Breast epithelium (tissue), 4 donors: ENCODE measurements around the gene UST. TPM values are rescaled to one million over a fixed set of nuclear protein-coding genes. Genes with fewer than 3 reads are reported as not detected.

Experiments
- DNase-seq, 2 donors: peaks; one replicate each; pipeline ENCODE4 v3.0.0-alpha.2; 2019; ENCODE audit warnings: low spot score in 2 of 2
- H3K27ac ChIP-seq, 2 donors: fragments of 200-600 bp; sonication (generic) in 1 of 2; one replicate each; pipeline ENCODE4 v1.5.1; 2016 to 2019; ENCODE audit warnings: mild to moderate bottlenecking in 1 of 2
- H3K27me3 ChIP-seq, 2 donors: fragments of 200-600 bp; sonication (generic) in 1 of 2; one replicate each; pipeline versions ENCODE4 v1.5.1 to v1.6.0; 2017 to 2019; ENCODE audit warnings: control low read depth in 1 of 2, mild to moderate bottlenecking in 1 of 2
- H3K36me3 ChIP-seq: fragments of 200-600 bp; one replicate; pipeline ENCODE4 v1.5.1; 2019
- H3K4me1 ChIP-seq, 2 donors: fragments of 200-600 bp; sonication (generic); one replicate each; pipeline ENCODE4 v1.5.1; 2016 to 2019; ENCODE audit warnings: control low read depth in 1 of 2
- H3K4me3 ChIP-seq, 3 donors: fragments of 200-600 bp; sonication (generic); 1 replicate in 2 of 3; 2 replicates in 1 of 3; pipeline ENCODE4 v1.5.1; 2016 to 2019; ENCODE audit warnings: mild to moderate bottlenecking in 3 of 3, moderate library complexity in 2 of 3
- H3K9me3 ChIP-seq, 2 donors: fragments of 200-600 bp; sonication (generic) in 1 of 2; one replicate each; pipeline ENCODE4 v1.5.1; 2016 to 2019; ENCODE audit warnings: control low read depth in 1 of 2
- POLR2A ChIP-seq: fragments of 450-650 bp; IDR thresholded peaks from one replicate; pipeline ENCODE4 v1.6.1; 2016; ENCODE audit warnings: antibody characterized with exemption, mild to moderate bottlenecking, moderate library complexity
- POLR2AphosphoS5 ChIP-seq, 3 donors: sonication (generic); formaldehyde crosslinking; IDR thresholded peaks; one replicate each; pipeline ENCODE4 v1.6.1; 2017; ENCODE audit warnings: antibody characterized with exemption in 3 of 3
- intact Hi-C: fragments of 100-400 bp; cut with DNase I; formaldehyde crosslinking; loops from one replicate; pipeline ENCODE4 v1.15.1; 2023; ENCODE audit warnings: low total_unique reads
- total RNA-seq, 3 donors: library from RNA; depleted of rRNA; stranded (reverse); fragments of >200 nt; gene quantifications; one replicate each; pipeline ENCODE4 v1.1.0, GENCODE V29; 2016
- TF ChIP-seq, protein P1 (sequence below), 3 donors: fragments of 450-650 bp; IDR thresholded peaks; one replicate each; pipeline ENCODE4 v1.5.1; 2016 to 2017; ENCODE audit warnings: antibody characterized with exemption in 3 of 3, mild to moderate bottlenecking in 3 of 3, moderate library complexity in 3 of 3

Gene UST
- total RNA-seq, 3 donors from 2014 or later, result 10.5 to 28.8 (median 13.2) TPM

DNA sequence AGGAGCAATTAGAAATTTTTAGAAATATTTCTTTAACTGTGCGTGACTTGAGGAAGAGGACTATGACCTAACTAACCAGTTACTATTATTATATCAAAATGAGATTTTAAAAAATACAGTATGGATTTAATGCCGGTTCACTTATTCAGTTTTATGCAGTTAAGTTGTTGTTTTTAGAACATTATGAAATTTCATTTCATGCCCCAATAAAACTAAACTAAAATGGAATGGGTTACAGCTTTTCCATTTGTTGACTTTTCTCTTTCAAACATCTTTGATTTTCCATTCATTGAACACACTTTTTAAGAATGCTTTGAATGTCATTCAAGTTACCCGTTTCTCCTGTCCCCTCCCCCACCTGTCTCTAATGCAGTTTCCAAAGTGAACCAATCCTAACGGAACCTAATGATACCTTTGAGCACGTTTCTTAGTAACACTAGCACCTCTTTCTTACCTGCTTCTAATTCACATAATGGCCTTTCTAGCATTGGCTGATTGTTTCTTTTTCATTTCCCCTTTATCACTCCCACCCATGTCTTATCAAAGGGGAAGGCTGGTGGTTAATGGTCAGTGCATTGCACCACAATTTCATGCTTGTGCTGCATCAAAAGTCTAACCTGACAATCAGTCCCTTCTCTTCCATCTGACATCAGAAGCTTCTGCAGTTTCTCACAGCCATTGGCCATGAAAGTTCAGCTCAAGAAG is 308.5 kb downstream of the UST start:
- no peak for TF ChIP-seq POLR2AphosphoS5 (IDR thresholded peaks at IDR 0.05)
- TF ChIP-seq POLR2A, result no peak
- TF ChIP-seq, protein P1, sequence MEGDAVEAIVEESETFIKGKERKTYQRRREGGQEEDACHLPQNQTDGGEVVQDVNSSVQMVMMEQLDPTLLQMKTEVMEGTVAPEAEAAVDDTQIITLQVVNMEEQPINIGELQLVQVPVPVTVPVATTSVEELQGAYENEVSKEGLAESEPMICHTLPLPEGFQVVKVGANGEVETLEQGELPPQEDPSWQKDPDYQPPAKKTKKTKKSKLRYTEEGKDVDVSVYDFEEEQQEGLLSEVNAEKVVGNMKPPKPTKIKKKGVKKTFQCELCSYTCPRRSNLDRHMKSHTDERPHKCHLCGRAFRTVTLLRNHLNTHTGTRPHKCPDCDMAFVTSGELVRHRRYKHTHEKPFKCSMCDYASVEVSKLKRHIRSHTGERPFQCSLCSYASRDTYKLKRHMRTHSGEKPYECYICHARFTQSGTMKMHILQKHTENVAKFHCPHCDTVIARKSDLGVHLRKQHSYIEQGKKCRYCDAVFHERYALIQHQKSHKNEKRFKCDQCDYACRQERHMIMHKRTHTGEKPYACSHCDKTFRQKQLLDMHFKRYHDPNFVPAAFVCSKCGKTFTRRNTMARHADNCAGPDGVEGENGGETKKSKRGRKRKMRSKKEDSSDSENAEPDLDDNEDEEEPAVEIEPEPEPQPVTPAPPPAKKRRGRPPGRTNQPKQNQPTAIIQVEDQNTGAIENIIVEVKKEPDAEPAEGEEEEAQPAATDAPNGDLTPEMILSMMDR (IDR thresholded peaks at IDR 0.05), result no peak
- Histone ChIP-seq H3K27ac (no peak overlapping the region), H3K4me3 (no peak overlapping the region), H3K9me3 (no peaks in the 10 kb centered on the region), H3K4me1 (no peaks in the 10 kb centered on the region), H3K27me3 (no peaks in the 10 kb centered on the region), H3K36me3 (no peaks in the 10 kb centered on the region)
- no peak for DNase-seq
- intact Hi-C loops, result no loop called here

DNA sequence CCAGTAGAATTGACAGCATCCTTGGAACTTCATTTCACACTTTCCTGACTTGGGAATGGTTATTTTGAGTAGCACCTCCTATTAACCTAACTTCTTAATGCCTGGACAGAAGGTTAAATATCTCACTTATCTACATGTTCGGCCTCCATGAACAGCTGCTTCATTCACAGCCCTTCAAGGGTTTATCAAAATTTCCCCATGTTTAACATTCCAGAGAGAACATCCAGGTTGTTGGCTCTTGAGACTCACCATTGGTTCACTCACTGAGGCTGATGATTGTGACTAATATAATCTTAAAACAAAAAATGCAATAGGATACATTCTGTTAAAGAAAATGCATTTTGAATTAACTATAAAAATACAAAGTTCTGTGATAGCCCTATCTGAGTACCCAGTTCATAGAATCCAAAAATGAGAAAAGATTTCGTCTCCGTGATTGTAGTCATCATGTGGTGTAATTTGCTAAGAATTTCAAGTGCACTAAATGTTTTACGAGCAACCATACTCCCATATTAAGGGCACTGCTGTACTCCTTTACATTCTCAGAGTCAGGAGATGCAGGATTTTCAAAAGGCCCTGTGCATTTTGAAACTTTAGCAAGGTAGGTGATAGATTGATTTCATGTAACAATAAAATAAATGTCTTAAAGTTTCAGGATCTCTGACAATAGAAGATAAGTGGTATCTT is 310.1 kb downstream of the UST start:
- Histone ChIP-seq H3K27me3 (no peaks in the 10 kb centered on the region), H3K27ac (no peak overlapping the region), H3K9me3 (no peaks in the 10 kb centered on the region), H3K4me3 (no peak overlapping the region), H3K4me1 (no peaks in the 10 kb centered on the region), H3K36me3 (no peaks in the 10 kb centered on the region)
- intact Hi-C loops, result no loop called here
- no peak for DNase-seq
- TF ChIP-seq, protein P1 (IDR thresholded peaks at IDR 0.05), result no peak
- TF ChIP-seq POLR2A (no peak), POLR2AphosphoS5 (IDR thresholded peaks at IDR 0.05) (no peak)

DNA sequence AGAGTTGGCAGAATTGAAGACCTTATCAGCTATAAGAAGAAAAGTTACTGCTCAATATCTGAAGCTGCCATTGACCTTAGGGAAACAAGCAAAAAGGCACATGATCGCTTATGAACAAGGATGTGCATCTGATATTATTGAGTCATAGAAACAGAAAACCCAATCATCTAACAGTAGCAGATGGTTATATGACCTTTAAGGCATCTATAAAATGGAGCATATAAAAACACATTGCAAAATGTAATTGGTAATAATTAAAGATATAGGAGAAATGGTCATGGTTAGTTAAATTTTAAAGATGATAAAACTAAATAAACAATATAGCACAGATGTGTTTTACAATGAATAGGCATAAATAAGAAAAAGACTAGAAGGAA is 310.6 kb downstream of the UST start:
- no peak for DNase-seq
- Histone ChIP-seq H3K4me3 (no peak overlapping the region), H3K36me3 (no peaks in the 10 kb centered on the region), H3K27ac (no peak overlapping the region), H3K27me3 (no peaks in the 10 kb centered on the region), H3K4me1 (no peaks in the 10 kb centered on the region), H3K9me3 (no peaks in the 10 kb centered on the region)
- no peak for TF ChIP-seq POLR2A
- TF ChIP-seq, protein P1 (IDR thresholded peaks at IDR 0.05), result no peak
- TF ChIP-seq POLR2AphosphoS5 (IDR thresholded peaks at IDR 0.05), result no peak
- intact Hi-C loops, result no loop called here

DNA sequence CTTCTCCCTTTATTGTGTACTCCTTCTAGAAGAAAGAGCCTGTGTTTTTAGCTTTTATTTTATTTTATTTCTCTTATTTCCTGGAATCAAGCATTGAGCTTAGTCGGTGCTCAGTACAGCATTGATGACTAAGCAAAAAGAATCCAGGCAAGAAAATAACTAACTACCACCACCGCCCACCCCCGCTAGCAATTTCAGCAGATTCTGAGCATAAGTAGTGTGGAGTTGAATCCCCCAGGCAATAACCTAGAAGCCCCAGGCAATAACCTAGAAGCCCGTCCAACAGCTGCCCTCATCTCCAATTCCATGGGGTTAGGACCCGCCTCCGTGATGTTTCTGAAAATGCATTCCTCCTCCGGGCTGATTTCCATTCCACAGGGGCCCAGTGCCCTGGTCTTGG is 312.7 kb downstream of the UST start:
- no peaks in the 10 kb centered on the region for H3K36me3 ChIP-seq
- no peak for TF ChIP-seq POLR2A
- TF ChIP-seq, protein P1 (IDR thresholded peaks at IDR 0.05), result no peak
- TF ChIP-seq POLR2AphosphoS5 (IDR thresholded peaks at IDR 0.05), result no peak

DNA sequence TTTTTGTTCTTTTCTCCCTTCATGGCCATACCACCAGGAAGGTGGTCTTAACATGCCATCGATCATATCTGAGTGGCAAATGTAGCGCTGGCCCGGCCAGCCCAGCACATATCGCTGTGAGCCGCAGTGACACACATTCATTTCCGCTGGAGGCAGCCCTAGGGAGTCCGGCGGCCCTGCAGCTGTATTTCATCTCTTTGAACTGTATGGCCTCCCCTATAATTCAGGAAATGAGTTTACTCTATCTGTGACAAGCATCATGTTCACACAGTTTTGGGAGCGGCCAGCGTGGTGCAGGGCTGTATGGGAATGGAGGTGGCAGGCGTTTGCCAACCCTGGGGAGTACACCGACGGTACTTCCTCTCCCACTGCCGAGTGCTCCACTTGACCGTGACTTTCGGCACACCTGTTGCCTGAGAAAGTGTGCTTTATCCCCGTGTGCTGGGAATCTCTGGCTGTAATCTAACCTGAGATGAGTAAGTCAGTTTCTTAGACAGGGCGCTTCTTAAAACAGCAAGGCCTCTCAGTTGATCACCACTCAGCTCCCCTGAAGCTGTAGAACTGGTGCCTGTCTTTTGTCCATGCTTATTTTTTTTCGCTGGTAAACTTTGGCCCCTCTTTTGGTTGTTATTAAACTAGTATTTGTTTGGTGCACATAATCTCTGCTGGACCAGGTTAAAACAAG is 313.6 kb downstream of the UST start:
- Histone ChIP-seq H3K27ac (no peak overlapping the region), H3K4me3 (peak overlapping the region in 1 of 3 donors; percentile 8), H3K9me3 (no peaks in the 10 kb centered on the region), H3K4me1 (no peaks in the 10 kb centered on the region), H3K36me3 (no peaks in the 10 kb centered on the region), H3K27me3 (no peaks in the 10 kb centered on the region)
- TF ChIP-seq POLR2AphosphoS5 (IDR thresholded peaks at IDR 0.05) (no peak), POLR2A (no peak)
- TF ChIP-seq, protein P1 (IDR thresholded peaks at IDR 0.05), result no peak
- DNase-seq, result no peak
- intact Hi-C loops, result loop anchor here (10.0 kb wide), 1 partner anchor 296 kb away; no protein-coding TSS in a partner anchor

More for the DNA sequence above, 312.7 kb downstream of the UST start:
- H3K4me3 ChIP-seq, result no peak overlapping the region
- H3K27me3 ChIP-seq, result no peaks in the 10 kb centered on the region
- no peaks in the 10 kb centered on the region for H3K4me1 ChIP-seq
- H3K9me3 ChIP-seq, result no peaks in the 10 kb centered on the region
- no peak overlapping the region for H3K27ac ChIP-seq
- intact Hi-C loops, result no loop called here
- no peak for DNase-seq
